Measurements from ENCODE around the gene USP3. TPM values are rescaled to one million over a fixed set of nuclear protein-coding genes. Genes with fewer than 3 reads are reported as not detected.
A peak's percentile ranks its signal among the peaks of the same experiment; 100 is the strongest.
"Not testable (repeated sequence)": the region's sequence is repeated elsewhere in the genome, so short reads cannot be mapped to it uniquely, and the experiment has no call there.

Gene USP3
- total and polyA plus RNA-seq, 11 donors, result 7.1 to 30.8 (median 18.4) TPM

DNA sequence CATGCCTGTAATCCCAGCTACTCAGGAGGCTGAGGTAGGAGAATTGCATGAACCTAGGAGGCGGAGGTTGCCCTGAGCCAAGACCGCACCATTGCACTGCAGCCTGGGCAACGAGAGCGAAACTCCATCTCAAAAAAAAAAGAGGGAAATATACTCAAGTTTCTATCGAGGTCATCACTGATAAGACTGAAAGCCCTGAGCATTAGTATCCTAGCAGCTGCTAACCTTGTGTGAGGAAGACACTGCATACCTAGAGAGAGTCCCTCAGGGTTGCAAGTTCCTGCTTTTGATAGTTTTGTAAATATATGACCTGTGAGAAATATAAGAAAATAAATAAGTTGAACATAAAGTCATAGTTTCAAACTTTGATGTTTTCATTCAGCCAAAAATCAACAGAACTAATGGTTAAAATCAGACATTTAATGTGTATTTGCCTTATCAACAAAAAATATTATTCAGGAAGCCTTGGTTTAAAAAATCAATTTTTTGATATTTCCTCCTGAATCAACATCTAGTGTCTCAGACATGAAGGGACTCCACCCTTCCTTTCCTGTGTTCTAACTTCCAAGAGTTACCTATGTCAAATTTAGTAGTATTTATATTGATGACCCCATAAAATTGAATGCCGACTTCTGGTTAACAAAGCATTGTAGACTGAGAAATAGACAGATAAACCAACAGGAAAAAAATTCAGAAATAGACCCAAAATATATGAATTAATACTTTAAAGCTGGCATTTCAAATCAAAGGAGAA is 19.8 kb upstream of the USP3 start:
- ATAC-seq (no peak), DNase-seq (no peak)
- Histone ChIP-seq H3K27me3 (no peaks in the 10 kb centered on the region), H3K36me3 (no peaks in the 10 kb centered on the region), H3K27ac (no peak overlapping the region), H3K9me3 (no peaks in the 10 kb centered on the region), H3K4me3 (no peak overlapping the region), H3K4me1 (peaks cover 0 to 69% (median 0%) of the 10 kb centered on the region in 12 donors)
- WGBS, 4 donors, result 76 to 85% (median 79%) methylated on average over 6 of the region's 6 CpGs
- intact Hi-C loops (cut with DNase I), result loop anchor here in 6 of 10 donors (5.0 to 10.0 kb wide), 5 partner anchors 53 to 580 kb away; partner anchors contain the start of gene FBXL22 (in 3 of the 6)
- TF ChIP-seq, protein P1, sequence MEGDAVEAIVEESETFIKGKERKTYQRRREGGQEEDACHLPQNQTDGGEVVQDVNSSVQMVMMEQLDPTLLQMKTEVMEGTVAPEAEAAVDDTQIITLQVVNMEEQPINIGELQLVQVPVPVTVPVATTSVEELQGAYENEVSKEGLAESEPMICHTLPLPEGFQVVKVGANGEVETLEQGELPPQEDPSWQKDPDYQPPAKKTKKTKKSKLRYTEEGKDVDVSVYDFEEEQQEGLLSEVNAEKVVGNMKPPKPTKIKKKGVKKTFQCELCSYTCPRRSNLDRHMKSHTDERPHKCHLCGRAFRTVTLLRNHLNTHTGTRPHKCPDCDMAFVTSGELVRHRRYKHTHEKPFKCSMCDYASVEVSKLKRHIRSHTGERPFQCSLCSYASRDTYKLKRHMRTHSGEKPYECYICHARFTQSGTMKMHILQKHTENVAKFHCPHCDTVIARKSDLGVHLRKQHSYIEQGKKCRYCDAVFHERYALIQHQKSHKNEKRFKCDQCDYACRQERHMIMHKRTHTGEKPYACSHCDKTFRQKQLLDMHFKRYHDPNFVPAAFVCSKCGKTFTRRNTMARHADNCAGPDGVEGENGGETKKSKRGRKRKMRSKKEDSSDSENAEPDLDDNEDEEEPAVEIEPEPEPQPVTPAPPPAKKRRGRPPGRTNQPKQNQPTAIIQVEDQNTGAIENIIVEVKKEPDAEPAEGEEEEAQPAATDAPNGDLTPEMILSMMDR (IDR thresholded peaks at IDR 0.05), result no peak
- no peak for TF ChIP-seq POLR2A (IDR thresholded peaks at IDR 0.05)

DNA sequence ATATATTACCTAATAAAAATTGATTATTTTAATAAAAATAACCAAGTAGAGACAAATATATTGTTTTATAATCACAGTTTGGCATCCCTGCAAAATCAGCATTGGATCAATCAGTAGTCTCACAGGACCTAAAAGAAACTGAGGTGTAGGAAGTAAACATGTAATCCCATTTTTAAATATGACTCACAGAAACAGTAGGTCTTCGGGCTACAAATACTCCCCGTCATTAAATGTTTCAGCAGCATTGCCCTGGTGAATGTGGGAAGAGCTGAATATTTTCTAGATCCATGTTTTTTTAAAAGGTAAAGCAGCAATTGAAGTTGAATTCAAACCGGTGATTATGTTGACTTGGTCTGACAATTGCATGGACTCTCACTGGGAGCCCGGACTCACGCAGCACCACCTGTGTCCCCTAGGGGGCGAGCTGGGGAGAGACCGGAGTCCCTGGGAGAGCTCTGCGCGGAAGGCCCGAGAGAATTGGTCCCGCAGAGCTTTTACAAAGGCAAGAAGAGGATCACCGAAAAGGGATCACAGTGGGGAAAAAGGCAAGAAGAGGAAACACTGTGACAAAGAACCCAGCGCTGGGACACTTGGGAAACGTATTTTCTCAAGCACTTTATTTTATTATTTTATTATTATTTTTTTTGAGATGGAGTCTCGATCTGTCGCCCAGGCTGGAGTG is 17.2 kb upstream of the USP3 start:
- peak; percentile 86 to 95 (median 88) for DNase-seq
- H3K9me3 ChIP-seq, result no peaks in the 10 kb centered on the region
- TF ChIP-seq, protein P1 (IDR thresholded peaks at IDR 0.05), result peak; percentile 88 to 97 (median 95)
- no peak for TF ChIP-seq POLR2A (IDR thresholded peaks at IDR 0.05)
- H3K4me1 ChIP-seq, result peaks cover 0 to 66% (median 0%) of the 10 kb centered on the region in 12 donors
- intact Hi-C loops (cut with DNase I), result loop anchor here in 6 of 10 donors (5.0 to 10.0 kb wide), 5 partner anchors 50 to 578 kb away; partner anchors contain the start of gene FBXL22 (in 3 of the 6)
- peak overlapping the region in 2 of 12 donors; percentile 5 to 19 for H3K4me3 ChIP-seq
- no peaks in the 10 kb centered on the region for H3K36me3 ChIP-seq
- H3K27ac ChIP-seq, result peak overlapping the region in 1 of 12 donors; percentile 66
- WGBS, 4 donors, result 24 to 26% (median 24%) methylated on average over 16 of the region's 16 CpGs
- no peaks in the 10 kb centered on the region for H3K27me3 ChIP-seq
- ATAC-seq, result peak; percentile 88 to 95 (median 92)

DNA sequence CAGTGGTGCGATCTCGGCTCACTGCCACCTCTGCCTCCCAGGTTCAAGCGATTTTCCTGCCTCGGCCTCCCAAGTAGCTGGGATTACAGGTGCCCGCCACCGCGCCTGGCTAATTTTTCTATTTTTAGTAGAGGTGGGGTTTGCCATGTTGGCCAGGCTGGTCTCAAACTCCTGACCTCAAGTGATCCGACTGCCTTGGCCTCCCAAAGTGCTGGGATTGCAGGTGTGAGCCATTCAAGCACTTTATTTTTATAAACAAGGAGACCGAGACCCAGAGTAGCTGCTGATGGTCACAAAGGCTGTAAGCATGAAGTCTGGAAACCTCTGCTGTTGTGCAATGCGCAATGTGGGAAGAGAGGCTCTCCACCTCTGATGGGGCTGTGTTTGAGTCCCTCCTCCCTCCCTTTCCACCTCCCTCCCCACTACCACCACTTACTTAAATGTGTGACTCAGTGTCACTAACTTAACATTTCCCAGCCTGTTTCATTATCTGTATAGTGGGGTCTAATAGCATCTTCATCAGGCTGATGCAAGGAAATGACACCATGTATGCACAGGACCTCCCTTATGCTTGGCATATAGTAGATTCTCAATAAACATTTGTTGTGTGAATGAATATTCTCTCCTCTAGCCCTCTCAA is 16.5 kb upstream of the USP3 start:
- not testable (repeated sequence) for H3K9me3 ChIP-seq, ATAC-seq, H3K27me3 ChIP-seq, H3K36me3 ChIP-seq, DNase-seq
- H3K27ac ChIP-seq, result peak overlapping the region in 1 of 12 donors; percentile 66
- intact Hi-C loops (cut with DNase I), result loop anchor here in 6 of 10 donors (5.0 to 10.0 kb wide), 5 partner anchors 49 to 577 kb away; partner anchors contain the start of gene FBXL22 (in 3 of the 6)
- peaks cover 0 to 72% (median 0%) of the 10 kb centered on the region in 12 donors for H3K4me1 ChIP-seq
- WGBS, 4 donors, result 85 to 92% (median 86%) methylated on average over 10 of the region's 10 CpGs
- H3K4me3 ChIP-seq, result peak overlapping the region in 1 of 12 donors; percentile 19

DNA sequence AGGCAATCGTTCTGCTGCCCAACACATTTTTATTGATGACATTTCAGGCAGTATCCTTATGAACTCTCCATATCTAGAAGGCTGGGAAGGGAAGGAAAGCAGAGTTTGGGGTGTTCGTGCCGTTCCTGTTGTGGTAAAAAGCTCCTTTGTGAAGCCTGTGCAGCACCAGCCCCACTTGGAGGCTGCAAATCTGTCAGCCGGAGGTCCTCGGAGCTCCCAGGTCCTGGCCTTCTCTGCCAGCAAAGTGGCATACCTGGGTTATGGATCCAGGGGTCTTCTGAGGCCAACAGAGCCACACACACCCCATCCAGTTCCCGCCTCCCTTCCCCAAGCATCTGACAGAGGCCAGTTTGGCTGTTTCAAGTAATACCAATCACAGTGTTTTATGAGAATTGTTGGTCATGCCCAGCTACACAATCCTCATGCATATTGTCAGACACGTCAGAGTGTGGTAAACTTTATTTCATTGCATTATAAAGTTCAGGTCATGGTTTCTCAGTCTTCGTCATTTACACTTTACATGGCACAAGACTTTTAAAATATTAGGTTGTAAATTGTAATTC is 15.9 kb upstream of the USP3 start:
- ATAC-seq, result no peak
- no peak for TF ChIP-seq POLR2A (IDR thresholded peaks at IDR 0.05)
- TF ChIP-seq, protein P1 (IDR thresholded peaks at IDR 0.05), result no peak
- Histone ChIP-seq H3K27ac (no peak overlapping the region), H3K27me3 (no peaks in the 10 kb centered on the region), H3K9me3 (no peaks in the 10 kb centered on the region), H3K4me1 (peaks cover 0 to 72% (median 0%) of the 10 kb centered on the region in 12 donors), H3K4me3 (no peak overlapping the region), H3K36me3 (no peaks in the 10 kb centered on the region)
- intact Hi-C loops (cut with DNase I), result loop anchor here in 6 of 10 donors (5.0 to 10.0 kb wide), 5 partner anchors 49 to 576 kb away; partner anchors contain the start of gene FBXL22 (in 3 of the 6)
- no peak for DNase-seq
- WGBS, 4 donors, result 87 to 95% (median 91%) methylated on average over 8 of the region's 8 CpGs

Measured in heart left ventricle (tissue), 16 donors.